Aorta (tissue), 5 donors: ENCODE measurements around the gene DUSP16. TPM values are rescaled to one million over a fixed set of nuclear protein-coding genes. Genes with fewer than 3 reads are reported as not detected.
A peak's percentile ranks its signal among the peaks of the same experiment; 100 is the strongest.

Source experiments
- ATAC-seq: fragments of 200-7000 bp; cut with Tn5 transposase; one replicate; pipeline ENCODE4 v1.9.1; 2022; ENCODE audit warnings: moderate library complexity; ENCODE audit not compliant: low FRiP score
- DNase-seq, 2 donors: peaks; one replicate each; pipeline ENCODE4 v3.0.0-alpha.2; 2020
- H3K27ac ChIP-seq, 2 donors: one replicate each; pipeline ENCODE4 v1.5.1; 2013; ENCODE audit warnings: low read length in 2 of 2, mild to moderate bottlenecking in 2 of 2, moderate library complexity in 2 of 2, control low read depth in 1 of 2, inconsistent platforms in 1 of 2, low read depth in 1 of 2
- H3K27me3 ChIP-seq, 2 donors: one replicate each; pipeline ENCODE4 v1.6.1; 2013; ENCODE audit warnings: control low read depth in 1 of 2, low read length in 1 of 2, mild to moderate bottlenecking in 1 of 2, moderate library complexity in 1 of 2; ENCODE audit not compliant: insufficient read depth in 2 of 2, control insufficient read depth in 1 of 2
- H3K36me3 ChIP-seq, 2 donors: one replicate each; pipeline ENCODE4 v1.6.1; 2013; ENCODE audit warnings: control low read depth in 1 of 2, low read length in 1 of 2, mild to moderate bottlenecking in 1 of 2; ENCODE audit not compliant: insufficient read depth in 2 of 2, control insufficient read depth in 1 of 2
- H3K4me1 ChIP-seq, 2 donors: one replicate each; pipeline ENCODE4 v1.6.1; 2013; ENCODE audit warnings: low read length in 2 of 2, control low read depth in 1 of 2, mild to moderate bottlenecking in 1 of 2, moderate library complexity in 1 of 2; ENCODE audit not compliant: insufficient read depth in 2 of 2, control insufficient read depth in 1 of 2
- H3K4me3 ChIP-seq, 2 donors: one replicate each; pipeline ENCODE4 v1.5.1; 2013; ENCODE audit warnings: low read length in 2 of 2, control low read depth in 1 of 2, mild to moderate bottlenecking in 1 of 2
- H3K9me3 ChIP-seq: one replicate; pipeline ENCODE4 v1.6.1; 2013; ENCODE audit warnings: mild to moderate bottlenecking, low read length; ENCODE audit not compliant: control insufficient read depth
- WGBS, 2 donors: extraction: QIAGEN DNeasy Blood & Tissue Kit; methylation state at CpG; one replicate each; pipeline ENCODE4 v1.1.7; 2013; 5-methylcytosine and 5-hydroxymethylcytosine counted together
- intact Hi-C, 2 donors: fragments of 100-400 bp; cut with DNase I; formaldehyde crosslinking; loops; one replicate each; pipeline versions ENCODE4 v1.14.2 to v1.15.0; 2022
- polyA plus RNA-seq, 2 donors: library from polyadenylated mRNA; stranded (reverse); fragments of 200-250 nt; gene quantifications; one replicate each; pipeline ENCODE4 v1.2.3, GENCODE V29; 2013
- total RNA-seq, 2 donors: library from RNA; stranded (reverse); fragmentation: NEBNext Ultra II Directional; extraction: Animal tissue kit (Norgen Biotek cat#: 25700); gene quantifications; one replicate each; pipeline ENCODE4 v1.2.1, GENCODE V29; 2021
- donor health status: healthy with polysubstance abuse.
- donor health status: Bipolar disorder and iron deficiency.
- donor health status: DM: no; HTN: no; CAD: no.
- donor health status: DM: no; HTN: no; CAD: no.
- donor health status: DM: yes; HTN: yes; CAD: no.

Gene DUSP16
- total and polyA plus RNA-seq, 4 donors = 3.1 to 27.4 (median 17.6) TPM

DNA sequence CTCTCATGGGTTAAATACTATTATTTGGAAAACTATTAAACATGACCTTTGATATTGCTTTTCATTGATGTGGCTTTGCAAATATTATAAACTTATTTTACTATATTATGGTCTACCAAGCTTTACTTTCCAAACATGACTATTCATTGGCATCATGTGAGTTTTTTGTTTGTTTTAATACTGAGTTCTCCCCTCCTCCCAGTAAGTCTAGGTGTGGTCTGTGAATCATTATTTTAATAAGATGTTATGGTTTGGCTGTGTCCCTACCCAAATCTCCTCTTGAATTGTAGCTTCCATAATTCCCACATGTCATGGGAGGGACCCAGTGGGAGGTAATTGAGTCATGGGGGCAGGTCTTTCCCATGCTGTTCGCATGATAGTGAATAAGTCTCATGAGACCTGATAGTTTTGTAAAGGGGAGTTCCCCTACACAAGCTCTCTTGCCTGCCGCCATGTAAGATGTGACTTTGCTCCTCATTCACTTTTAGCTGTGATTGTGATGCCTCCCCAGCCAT is 125.8 kb downstream of the DUSP16 start:
- Histone ChIP-seq H3K36me3 (no peaks in the 10 kb centered on the region), H3K27ac (no peak overlapping the region), H3K27me3 (no peaks in the 10 kb centered on the region), H3K4me1 (peaks cover 3 to 4% of the 10 kb centered on the region in 2 donors), H3K9me3 (no peaks in the 10 kb centered on the region), H3K4me3 (no peak overlapping the region)
- ATAC-seq (no peak), DNase-seq (no peak)
- intact Hi-C loops = no loop called here
- WGBS, 2 donors = 94 to 98% methylated on average over 2 of the region's 2 CpGs

DNA sequence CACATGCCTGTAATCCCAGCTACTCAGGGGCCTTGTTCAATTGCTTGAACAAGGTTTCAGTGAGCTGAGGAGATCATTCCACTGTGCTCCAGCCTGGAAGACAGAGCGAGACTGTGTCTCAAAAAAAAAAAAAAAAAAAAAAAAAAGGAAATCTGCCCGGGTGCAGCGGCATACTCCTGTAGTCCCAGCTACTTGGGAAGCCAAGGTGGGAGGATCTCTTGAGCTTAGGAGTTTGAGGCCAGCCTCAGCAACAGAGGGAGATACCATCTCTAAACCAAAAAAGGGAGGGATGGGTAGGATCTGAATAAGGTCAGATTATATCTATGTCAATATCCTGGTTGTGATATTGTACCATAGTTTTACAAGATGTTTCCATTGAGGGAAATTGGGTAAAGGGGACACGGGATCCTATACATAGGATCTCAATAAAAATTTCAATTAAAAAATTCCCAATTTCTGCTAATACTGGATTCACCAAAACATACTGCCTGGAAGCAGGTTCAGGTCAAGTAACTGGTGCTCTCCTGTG is 129.4 kb downstream of the DUSP16 start:
- no peak overlapping the region for H3K4me3 ChIP-seq
- 45 to 69% methylated on average over 4 of the region's 4 CpGs for WGBS, 2 donors
- ATAC-seq (no peak), DNase-seq (no peak)
- no peak overlapping the region for H3K27ac ChIP-seq
- intact Hi-C loops = no loop called here
- no peaks in the 10 kb centered on the region for H3K27me3 ChIP-seq
- H3K36me3 ChIP-seq = no peaks in the 10 kb centered on the region
- H3K9me3 ChIP-seq = no peaks in the 10 kb centered on the region
- peaks cover 3 to 7% of the 10 kb centered on the region in 2 donors for H3K4me1 ChIP-seq

DNA sequence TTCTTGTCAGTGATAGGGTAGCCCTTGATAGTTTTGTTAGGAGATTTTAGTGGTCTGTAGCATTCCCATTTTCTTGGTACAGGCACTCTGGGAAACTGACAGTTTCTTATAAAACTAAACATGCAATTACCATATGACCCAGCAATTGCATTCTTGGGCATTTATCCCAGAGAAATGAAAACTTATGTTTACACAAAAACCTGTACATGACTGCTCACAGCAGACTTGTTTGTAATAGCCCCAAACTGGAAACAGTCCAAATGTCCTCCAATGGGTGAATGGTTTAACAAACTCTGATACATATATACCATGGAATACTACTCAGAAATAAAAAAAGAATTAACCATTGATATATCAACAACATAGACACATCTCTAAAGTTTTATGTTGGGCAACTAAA is 130.3 kb downstream of the DUSP16 start:
- no peak overlapping the region for H3K4me3 ChIP-seq
- no peaks in the 10 kb centered on the region for H3K9me3 ChIP-seq
- H3K27ac ChIP-seq = no peak overlapping the region
- ATAC-seq = no peak
- intact Hi-C loops = no loop called here
- peaks cover 3 to 7% of the 10 kb centered on the region in 2 donors for H3K4me1 ChIP-seq
- H3K36me3 ChIP-seq = no peaks in the 10 kb centered on the region
- no peak for DNase-seq
- H3K27me3 ChIP-seq = no peaks in the 10 kb centered on the region

DNA sequence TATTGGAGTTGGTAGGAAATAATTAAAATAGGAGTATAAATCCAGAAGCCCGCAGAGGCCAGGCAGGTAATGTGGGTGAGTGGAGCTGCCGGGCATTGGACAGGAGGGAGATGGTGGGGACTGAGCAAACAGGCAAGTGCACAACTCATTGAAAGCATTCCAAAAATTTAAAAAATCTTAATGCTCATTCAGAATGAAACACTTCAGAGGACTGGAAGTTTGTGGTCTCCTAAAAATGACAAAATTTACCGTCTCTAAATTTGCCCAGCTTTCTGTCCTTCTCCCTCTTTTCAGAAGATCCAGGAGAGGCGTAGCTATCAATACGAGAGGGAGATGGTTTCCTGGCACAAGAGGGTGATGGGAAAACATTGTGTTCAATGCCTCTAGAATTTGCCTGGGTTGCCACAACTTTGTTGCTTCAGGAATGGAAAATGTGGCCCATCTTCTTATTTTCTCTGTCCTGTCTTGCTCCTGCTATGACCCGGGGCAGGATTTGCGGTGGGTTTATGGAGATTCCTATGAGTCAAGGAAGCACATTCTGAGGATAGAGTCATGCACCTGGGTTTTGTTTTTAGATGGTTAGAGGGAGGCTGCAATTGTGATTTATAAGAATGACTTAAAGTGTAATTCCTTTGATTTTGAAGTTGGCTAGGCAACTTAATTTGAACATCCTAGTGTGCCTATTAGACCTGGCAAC is 133.6 kb downstream of the DUSP16 start:
- no peaks in the 10 kb centered on the region for H3K27me3 ChIP-seq
- no peak overlapping the region for H3K4me3 ChIP-seq
- intact Hi-C loops = no loop called here
- 69 to 71% methylated on average over 7 of the region's 7 CpGs for WGBS, 2 donors
- H3K36me3 ChIP-seq = no peaks in the 10 kb centered on the region
- peaks cover 7 to 9% of the 10 kb centered on the region in 2 donors for H3K4me1 ChIP-seq
- H3K27ac ChIP-seq = peak overlapping the region in 1 of 2 donors; percentile 51
- no peak for ATAC-seq
- DNase-seq = no peak
- no peaks in the 10 kb centered on the region for H3K9me3 ChIP-seq

DNA sequence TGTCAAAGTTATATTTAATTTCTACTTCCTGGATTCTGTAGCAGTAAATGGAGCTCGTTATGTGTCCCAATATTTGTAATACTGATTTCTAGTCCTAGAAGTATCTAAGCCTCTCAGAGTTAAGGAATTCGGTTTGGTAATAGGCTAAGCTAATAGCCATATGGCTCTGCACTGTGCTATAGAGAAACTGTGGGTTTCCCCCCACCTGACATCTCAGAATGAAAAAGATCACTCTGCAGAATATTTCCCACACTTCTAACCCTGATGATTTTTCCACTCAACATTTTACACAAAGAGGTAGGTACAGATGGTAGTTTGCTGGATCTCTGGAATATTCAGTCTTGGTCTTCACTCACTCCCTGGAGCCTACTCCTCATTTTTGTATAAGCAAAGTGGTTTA is 134.6 kb downstream of the DUSP16 start:
- H3K27ac ChIP-seq = no peak overlapping the region
- DNase-seq = no peak
- no peak for ATAC-seq
- H3K9me3 ChIP-seq = no peaks in the 10 kb centered on the region
- H3K27me3 ChIP-seq = no peaks in the 10 kb centered on the region
- WGBS, 2 donors = 85 to 86% methylated on average over 2 of the region's 2 CpGs
- H3K4me3 ChIP-seq = no peak overlapping the region
- H3K4me1 ChIP-seq = peaks cover 6 to 9% of the 10 kb centered on the region in 2 donors
- intact Hi-C loops = no loop called here
- no peaks in the 10 kb centered on the region for H3K36me3 ChIP-seq

DNA sequence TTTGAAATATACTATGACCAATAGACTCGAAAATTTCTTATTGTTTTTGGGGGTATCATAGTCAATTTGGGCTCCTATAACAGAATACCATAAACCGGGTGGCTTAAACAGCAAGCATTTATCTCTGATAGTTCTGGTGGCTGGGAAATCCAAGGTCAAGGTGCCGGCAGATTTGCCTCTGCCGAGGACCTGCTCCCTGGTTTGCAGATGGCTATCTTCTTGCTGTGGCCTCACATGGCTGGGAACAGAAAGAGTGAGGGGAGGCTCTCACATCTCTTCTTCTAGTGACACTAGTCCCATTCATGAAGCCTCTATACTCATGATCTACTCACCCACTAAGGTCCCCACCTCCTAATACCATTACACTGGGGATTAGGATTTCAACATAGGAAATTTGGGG is 135.1 kb downstream of the DUSP16 start:
- no peak for DNase-seq
- intact Hi-C loops = no loop called here
- 96 to 98% methylated on average over 4 of the region's 4 CpGs for WGBS, 2 donors

DNA sequence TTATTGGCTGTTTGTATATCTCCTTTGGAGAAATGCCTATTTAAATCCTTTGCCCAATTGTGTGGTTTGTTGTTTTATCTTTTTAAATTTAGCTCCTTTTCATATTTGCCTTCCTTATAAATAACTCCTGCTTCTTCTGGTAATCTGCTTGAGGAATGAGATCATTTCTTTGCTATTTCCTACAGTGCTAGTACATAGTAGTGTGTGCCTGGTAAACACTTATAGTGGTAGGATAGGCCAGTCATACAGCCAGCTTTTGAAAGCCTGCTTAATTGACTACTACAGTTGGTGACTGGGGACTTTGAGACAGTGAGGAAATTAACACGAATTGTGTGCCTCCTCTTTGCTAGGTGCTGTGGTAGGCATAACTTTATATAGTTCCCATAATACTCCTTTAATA is 137.0 kb downstream of the DUSP16 start:
- DNase-seq (no peak), ATAC-seq (peak; percentile 56)
- Histone ChIP-seq H3K9me3 (no peaks in the 10 kb centered on the region), H3K27ac (peak overlapping the region in 1 of 2 donors; percentile 69), H3K4me1 (peaks cover 2 to 6% of the 10 kb centered on the region in 2 donors), H3K36me3 (no peaks in the 10 kb centered on the region), H3K4me3 (no peak overlapping the region), H3K27me3 (no peaks in the 10 kb centered on the region)
- WGBS, 2 donors = 4 to 13% methylated on average over 1 of the region's 1 CpG
- intact Hi-C loops = no loop called here

More for the DNA sequence above, 135.1 kb downstream of the DUSP16 start:
- Histone ChIP-seq H3K27me3 (no peaks in the 10 kb centered on the region), H3K36me3 (no peaks in the 10 kb centered on the region), H3K9me3 (no peaks in the 10 kb centered on the region), H3K4me3 (no peak overlapping the region), H3K4me1 (peaks cover 2 to 9% of the 10 kb centered on the region in 2 donors), H3K27ac (no peak overlapping the region)
- no peak for ATAC-seq

DNA sequence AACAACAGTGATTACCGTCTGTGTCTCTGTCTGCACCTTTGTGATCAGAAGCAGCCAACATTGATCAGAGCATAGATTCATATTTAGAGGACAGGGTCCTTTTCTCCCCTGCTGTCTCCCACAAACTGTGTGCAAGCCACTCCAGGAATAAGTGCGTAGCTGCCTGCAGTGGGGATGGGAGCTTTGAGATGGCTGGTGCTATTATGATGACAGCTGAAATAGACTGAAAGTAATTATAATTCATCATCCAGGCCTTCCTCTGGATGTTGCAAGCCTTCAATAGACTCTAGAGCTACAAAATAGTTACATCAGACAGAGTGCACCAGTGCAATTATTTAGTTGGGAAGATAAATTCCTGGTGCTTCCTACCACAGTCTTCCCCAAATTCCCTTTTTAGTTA is 137.7 kb downstream of the DUSP16 start:
- no peaks in the 10 kb centered on the region for H3K27me3 ChIP-seq
- no peak overlapping the region for H3K4me3 ChIP-seq
- H3K9me3 ChIP-seq = no peaks in the 10 kb centered on the region
- no peaks in the 10 kb centered on the region for H3K36me3 ChIP-seq
- no peak for ATAC-seq
- intact Hi-C loops = no loop called here
- peaks cover 2 to 6% of the 10 kb centered on the region in 2 donors for H3K4me1 ChIP-seq
- peak overlapping the region in 1 of 2 donors; percentile 32 for H3K27ac ChIP-seq
- 72 to 86% methylated on average over 2 of the region's 2 CpGs for WGBS, 2 donors
- DNase-seq = no peak
